HEK293T (cell line): Measurements from ENCODE around the gene KRT10.

ENCODE experiments used
- CTCF ChIA-PET: fragments of 350-600 bp; formaldehyde crosslinking; extraction: SDS; loops from one replicate; lab custom pipeline; 2021; ENCODE audit warnings: antibody characterized with exemption, inconsistent platforms; lab: Yijun Ruan, JAX
- POLR2A ChIA-PET: fragments of 350-600 bp; formaldehyde crosslinking; extraction: SDS; loops from one replicate; lab custom pipeline; 2020; ENCODE audit warnings: antibody characterized with exemption, inconsistent platforms; lab: Yijun Ruan, JAX
- DNase-seq: peaks from one replicate; pipeline ENCODE4 v3.0.0; 2012; ENCODE audit warnings: mixed read lengths; ENCODE audit errors: extremely low spot score
- ARNT ChIP-seq: fragments of 450-650 bp; IDR thresholded peaks from 2 replicates; pipeline ENCODE4 v1.6.1; 2017; ENCODE audit warnings: mild to moderate bottlenecking
- BHLHE40 ChIP-seq: fragments of 450-650 bp; IDR thresholded peaks from 2 replicates; pipeline ENCODE4 v1.6.1; 2016; ENCODE audit warnings: mild to moderate bottlenecking, moderate library complexity, borderline replicate concordance
- CTBP1 ChIP-seq: fragments of 450-650 bp; IDR thresholded peaks from 2 replicates; pipeline ENCODE4 v1.6.1; 2016; ENCODE audit warnings: borderline replicate concordance
- ELF4 ChIP-seq: fragments of 450-650 bp; IDR thresholded peaks from 2 replicates; pipeline ENCODE4 v1.6.1; 2017; ENCODE audit warnings: antibody characterized with exemption
- FOXA1 ChIP-seq: fragments of 450-650 bp; IDR thresholded peaks from 2 replicates; pipeline ENCODE4 v1.6.1; 2016; ENCODE audit warnings: mild to moderate bottlenecking
- FOXK2 ChIP-seq: fragments of 450-650 bp; IDR thresholded peaks from 2 replicates; pipeline ENCODE4 v1.6.1; 2016; ENCODE audit warnings: mild to moderate bottlenecking
- FOXM1 ChIP-seq: fragments of 450-650 bp; IDR thresholded peaks from 2 replicates; pipeline ENCODE4 v1.6.1; 2017; ENCODE audit warnings: mild to moderate bottlenecking, borderline replicate concordance
- HDGF ChIP-seq: fragments of 450-650 bp; IDR thresholded peaks from 2 replicates; pipeline ENCODE4 v1.6.1; 2017; ENCODE audit warnings: antibody characterized with exemption, borderline replicate concordance
- L3MBTL2 ChIP-seq: fragments of 450-650 bp; conservative IDR thresholded peaks from 2 replicates; pipeline ENCODE4 v1.6.1; 2016; ENCODE audit warnings: mild to moderate bottlenecking
- LEF1 ChIP-seq: fragments of 450-650 bp; IDR thresholded peaks from 2 replicates; pipeline ENCODE4 v1.6.1; 2017; ENCODE audit warnings: mild to moderate bottlenecking, borderline replicate concordance
- NFRKB ChIP-seq: fragments of 450-650 bp; IDR thresholded peaks from 2 replicates; pipeline ENCODE4 v1.6.1; 2016; ENCODE audit warnings: mild to moderate bottlenecking, moderate library complexity
- SP1 ChIP-seq: fragments of 450-650 bp; IDR thresholded peaks from 2 replicates; pipeline ENCODE4 v1.6.1; 2017
- SUZ12 ChIP-seq: fragments of 450-650 bp; IDR thresholded peaks from 2 replicates; pipeline ENCODE4 v1.6.1; 2016; ENCODE audit warnings: mild to moderate bottlenecking
- TARDBP ChIP-seq: fragments of 450-650 bp; IDR thresholded peaks from 2 replicates; pipeline ENCODE4 v1.6.1; 2016
- ZNF384 ChIP-seq: fragments of 450-650 bp; IDR thresholded peaks from 2 replicates; pipeline ENCODE4 v1.6.1; 2016
- TF ChIP-seq, protein P1 (sequence below): fragments of 450-650 bp; IDR thresholded peaks from 2 replicates; pipeline ENCODE4 v1.6.1; 2016

The KRT10 gene

DNA sequence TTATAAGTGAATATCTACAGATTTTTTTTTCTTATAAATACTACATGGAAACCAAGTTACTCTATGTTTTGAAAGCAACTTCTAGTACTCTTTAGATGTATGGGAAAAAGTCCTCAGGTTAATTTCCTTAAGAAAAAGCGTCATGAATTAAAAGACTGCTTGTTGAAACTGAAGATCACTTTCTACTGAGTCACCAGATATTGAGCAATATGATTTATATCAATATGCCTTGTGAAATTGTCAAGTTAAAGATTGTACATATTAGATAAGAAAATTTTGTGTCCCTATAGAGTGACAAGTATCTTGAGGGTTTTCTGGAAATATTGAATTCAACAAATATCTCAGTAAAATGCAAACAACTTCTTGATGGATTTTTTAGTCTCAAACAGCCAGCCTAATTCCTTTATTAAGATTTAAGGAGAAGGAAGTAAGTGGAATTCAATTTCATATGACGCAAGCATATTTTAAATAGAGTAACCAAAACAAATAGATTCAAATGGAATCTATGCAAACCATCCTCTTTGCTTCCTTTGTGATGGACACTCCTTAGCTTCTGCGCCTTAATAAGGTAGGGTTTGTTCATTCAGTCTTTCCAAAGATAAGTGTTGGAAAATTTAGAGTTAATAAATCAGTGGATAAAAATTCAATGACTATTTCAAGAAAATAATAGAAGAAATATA is 28.0 kb upstream of the KRT10 start:
- TF ChIP-seq CTBP1 (no peak), L3MBTL2 (no peak), FOXA1 (no peak), FOXK2 (no peak), ZNF384 (no peak), TARDBP (no peak), SUZ12 (no peak), ELF4 (no peak), FOXM1 (no peak), HDGF (no peak), LEF1 (no peak), ARNT (no peak), NFRKB (no peak), SP1 (no peak), BHLHE40 (no peak)
- TF ChIP-seq, protein P1, sequence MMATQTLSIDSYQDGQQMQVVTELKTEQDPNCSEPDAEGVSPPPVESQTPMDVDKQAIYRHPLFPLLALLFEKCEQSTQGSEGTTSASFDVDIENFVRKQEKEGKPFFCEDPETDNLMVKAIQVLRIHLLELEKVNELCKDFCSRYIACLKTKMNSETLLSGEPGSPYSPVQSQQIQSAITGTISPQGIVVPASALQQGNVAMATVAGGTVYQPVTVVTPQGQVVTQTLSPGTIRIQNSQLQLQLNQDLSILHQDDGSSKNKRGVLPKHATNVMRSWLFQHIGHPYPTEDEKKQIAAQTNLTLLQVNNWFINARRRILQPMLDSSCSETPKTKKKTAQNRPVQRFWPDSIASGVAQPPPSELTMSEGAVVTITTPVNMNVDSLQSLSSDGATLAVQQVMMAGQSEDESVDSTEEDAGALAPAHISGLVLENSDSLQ = no peak
- DNase-seq = no peak
- CTCF ChIA-PET = no interaction called here
- POLR2A ChIA-PET = no interaction called here

DNA sequence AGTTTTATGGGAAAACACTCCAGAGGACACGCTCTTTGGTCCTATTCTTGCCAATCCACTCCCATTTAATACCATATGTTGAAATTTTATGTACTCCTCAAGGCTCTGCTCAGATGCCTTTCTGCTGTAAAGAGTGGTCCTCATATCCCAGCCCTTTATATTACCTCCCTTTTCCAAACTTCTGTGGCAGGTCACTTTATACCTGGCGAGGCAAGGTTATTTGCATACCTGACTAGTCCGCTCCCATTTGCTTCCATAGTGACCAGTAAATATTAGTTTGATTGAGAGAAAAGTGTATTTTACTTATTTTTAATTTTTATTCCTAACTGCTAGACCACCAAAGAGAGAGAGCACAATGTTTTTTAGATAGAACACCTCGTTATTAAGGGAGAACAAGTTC is 27.3 kb upstream of the KRT10 start:
- POLR2A ChIA-PET = no interaction called here
- no peak for DNase-seq
- CTCF ChIA-PET = no interaction called here
- TF ChIP-seq SP1 = no peak
- TF ChIP-seq NFRKB = no peak
- no peak for TF ChIP-seq BHLHE40
- TF ChIP-seq SUZ12 = no peak
- TF ChIP-seq ELF4 = no peak
- no peak for TF ChIP-seq FOXK2
- TF ChIP-seq HDGF = no peak
- no peak for TF ChIP-seq L3MBTL2
- TF ChIP-seq LEF1 = no peak
- no peak for TF ChIP-seq FOXA1
- no peak for TF ChIP-seq ARNT
- TF ChIP-seq TARDBP = no peak
- TF ChIP-seq, protein P1 = no peak
- TF ChIP-seq ZNF384 = no peak
- TF ChIP-seq CTBP1 = no peak
- TF ChIP-seq FOXM1 = no peak

DNA sequence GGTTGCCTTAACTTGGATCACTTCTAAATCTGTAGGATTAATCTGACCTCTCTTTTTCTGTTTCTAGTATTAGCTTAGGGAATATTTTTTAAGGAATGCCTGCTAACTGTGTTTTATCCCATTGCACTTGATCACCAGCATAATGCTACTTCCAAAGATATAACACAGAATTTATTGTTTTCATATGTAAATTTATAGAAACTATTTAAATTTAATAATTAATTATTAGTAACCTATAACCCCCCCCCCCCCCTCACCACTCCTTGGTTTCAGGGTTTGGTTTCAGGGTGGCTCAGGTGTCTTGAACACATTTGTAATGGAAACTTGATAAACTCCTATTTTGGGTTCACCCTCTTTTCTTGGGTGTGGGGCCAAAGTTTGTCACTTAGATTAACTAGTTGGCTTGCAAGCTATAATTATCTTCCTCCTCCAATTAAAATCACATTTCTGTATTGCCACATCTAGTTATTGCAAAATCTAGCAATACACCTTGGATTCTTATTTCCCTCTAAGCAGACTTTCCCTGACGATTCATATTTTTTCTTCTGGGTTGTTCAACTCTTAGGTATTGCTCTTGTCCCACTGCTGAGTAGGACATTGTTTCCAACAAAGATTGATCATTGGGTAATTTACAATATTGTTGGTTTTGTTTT is 26.3 kb upstream of the KRT10 start:
- POLR2A ChIA-PET = interaction anchor here (1.3 kb wide), 1 partner anchor 30 kb away, joined by 3 read pairs; no protein-coding TSS in a partner anchor
- no peak for TF ChIP-seq FOXK2
- TF ChIP-seq, protein P1 = no peak
- TF ChIP-seq FOXA1 = no peak
- TF ChIP-seq CTBP1 = no peak
- TF ChIP-seq TARDBP = no peak
- no peak for DNase-seq
- CTCF ChIA-PET = interaction anchor here (0.6 kb wide), 1 partner anchor 8 kb away, joined by 3 read pairs; no protein-coding TSS in a partner anchor

DNA sequence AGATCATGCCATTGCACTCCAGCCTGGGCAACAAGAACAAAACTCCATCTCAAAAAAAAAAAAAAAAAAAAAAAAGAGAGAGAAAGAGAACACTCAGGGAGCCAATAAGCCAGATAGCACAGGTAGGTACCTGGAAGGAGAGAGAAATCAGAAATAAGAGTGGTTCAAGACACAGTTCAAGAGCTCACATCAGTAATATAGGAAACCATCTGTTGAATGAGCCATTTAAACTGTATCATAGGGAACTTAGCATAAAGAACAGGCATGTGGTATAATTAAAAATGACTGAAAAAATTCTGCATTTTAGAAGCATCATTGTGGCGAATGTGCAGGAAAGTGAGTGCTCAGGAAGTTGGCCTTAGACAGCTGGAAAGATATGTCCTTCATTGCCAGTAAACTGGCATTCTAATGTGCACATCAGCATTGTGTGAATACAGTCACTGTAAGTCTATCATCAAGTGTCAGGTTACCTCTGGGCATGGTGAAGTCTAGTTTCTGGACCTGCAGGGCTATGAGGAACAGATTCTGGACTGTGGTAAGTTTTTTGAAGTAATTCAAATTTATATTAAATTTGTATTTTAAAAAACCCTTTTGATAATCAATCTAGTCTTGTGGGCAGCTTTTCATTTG is 24.2 kb upstream of the KRT10 start:
- ChIA-PET POLR2A (interaction anchor here (0.9 kb wide), 1 partner anchor 28 kb away, joined by 3 read pairs; no protein-coding TSS in a partner anchor), CTCF (interaction anchor here (0.6 to 0.7 kb wide), 2 partner anchors 231 to 1557 kb away, joined by 3 read pairs; no protein-coding TSS in a partner anchor)
- DNase-seq = no peak
- TF ChIP-seq BHLHE40 = no peak
- TF ChIP-seq NFRKB = no peak

DNA sequence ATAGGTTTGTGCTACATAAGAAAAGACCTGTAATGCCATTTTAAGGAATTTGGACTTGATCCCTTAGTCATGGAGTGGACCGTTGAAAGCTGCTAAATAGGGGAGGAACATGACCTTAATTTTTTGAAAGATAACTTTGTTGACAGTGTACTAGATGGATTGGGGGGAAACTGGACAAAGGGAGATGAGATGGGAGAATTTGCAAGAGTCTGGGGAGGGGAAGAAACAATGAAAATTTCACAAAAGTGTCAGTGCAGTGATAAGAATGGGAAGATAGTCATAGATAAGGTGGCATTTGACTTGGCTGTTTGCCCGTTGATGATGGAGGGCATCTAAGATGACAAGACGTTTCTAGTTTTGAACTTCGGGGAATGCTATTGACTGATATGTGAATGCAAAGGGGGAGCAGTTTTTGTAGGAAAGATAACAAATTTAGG is 22.3 kb upstream of the KRT10 start:
- ChIA-PET POLR2A (interaction anchor here (0.9 kb wide), 1 partner anchor 26 kb away, joined by 3 read pairs; no protein-coding TSS in a partner anchor), CTCF (no interaction called here)
- no peak for DNase-seq
- TF ChIP-seq SUZ12 (no peak), L3MBTL2 (no peak), ELF4 (no peak), HDGF (no peak), NFRKB (no peak), TARDBP (no peak), LEF1 (no peak), BHLHE40 (no peak), ZNF384 (no peak), FOXA1 (no peak), SP1 (no peak)
- TF ChIP-seq, protein P1 = no peak
